ENCODE data around the gene ZC3H7B. TPM values are rescaled to one million over a fixed set of nuclear protein-coding genes. Genes with fewer than 3 reads are reported as not detected.

ZC3H7B gene
- total RNA-seq, 2 experiments from 2014 or later: 46.1 to 47.9 TPM

DNA sequence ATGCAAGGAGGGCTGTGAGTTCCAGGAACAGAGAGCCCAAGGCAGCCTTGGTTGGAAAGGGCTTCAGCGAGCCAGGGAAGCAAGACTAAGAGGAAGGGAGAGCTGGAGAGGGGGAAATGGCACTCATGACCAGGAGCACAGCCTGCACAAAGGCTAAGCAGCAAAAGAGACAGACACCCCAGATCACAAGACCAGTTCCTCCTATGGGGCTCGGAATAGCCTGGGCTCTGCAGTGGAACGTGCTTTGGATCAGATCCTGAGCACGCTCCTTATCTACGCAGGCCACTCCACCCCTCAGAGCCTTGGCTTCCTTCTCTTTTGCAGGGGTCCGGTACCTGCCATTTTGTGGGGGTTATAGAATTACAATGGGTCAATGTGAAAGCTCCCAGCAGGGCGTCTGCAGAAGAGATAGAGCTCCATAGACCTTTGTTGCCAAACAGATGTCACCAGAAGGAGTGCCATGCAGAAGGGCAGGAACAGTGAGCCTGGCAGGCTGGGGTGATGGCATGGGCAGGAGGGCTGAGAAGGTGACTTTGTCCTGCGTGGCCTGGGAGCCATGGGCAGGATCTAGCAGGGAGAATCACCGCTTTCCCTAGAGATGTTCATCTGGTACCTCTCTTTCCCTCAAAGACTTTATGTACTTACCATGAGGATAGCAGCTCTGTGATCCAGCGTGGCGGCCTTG is 33.8 kb downstream of the ZC3H7B start:
- ATAC-seq (no peak), DNase-seq (no peak)
- H3K27ac Mint-ChIP-seq: no peak overlapping the region
- CTCF ChIA-PET: no interaction called here
- no peaks in the 10 kb centered on the region for H3K27me3 Mint-ChIP-seq
- intact Hi-C loops (cut with micrococcal nuclease): no loop called here
- peaks cover 10% of the 10 kb centered on the region for H3K4me1 Mint-ChIP-seq (ENCODE audit: low read depth)
- H3K36me3 Mint-ChIP-seq (ENCODE audit: low read depth): peaks cover 21% of the 10 kb centered on the region
- H3K4me3 Mint-ChIP-seq: no peak overlapping the region
- H3K9me3 Mint-ChIP-seq: no peaks in the 10 kb centered on the region
- POLR2A ChIA-PET: no interaction called here
- TF ChIP-seq, protein P1, sequence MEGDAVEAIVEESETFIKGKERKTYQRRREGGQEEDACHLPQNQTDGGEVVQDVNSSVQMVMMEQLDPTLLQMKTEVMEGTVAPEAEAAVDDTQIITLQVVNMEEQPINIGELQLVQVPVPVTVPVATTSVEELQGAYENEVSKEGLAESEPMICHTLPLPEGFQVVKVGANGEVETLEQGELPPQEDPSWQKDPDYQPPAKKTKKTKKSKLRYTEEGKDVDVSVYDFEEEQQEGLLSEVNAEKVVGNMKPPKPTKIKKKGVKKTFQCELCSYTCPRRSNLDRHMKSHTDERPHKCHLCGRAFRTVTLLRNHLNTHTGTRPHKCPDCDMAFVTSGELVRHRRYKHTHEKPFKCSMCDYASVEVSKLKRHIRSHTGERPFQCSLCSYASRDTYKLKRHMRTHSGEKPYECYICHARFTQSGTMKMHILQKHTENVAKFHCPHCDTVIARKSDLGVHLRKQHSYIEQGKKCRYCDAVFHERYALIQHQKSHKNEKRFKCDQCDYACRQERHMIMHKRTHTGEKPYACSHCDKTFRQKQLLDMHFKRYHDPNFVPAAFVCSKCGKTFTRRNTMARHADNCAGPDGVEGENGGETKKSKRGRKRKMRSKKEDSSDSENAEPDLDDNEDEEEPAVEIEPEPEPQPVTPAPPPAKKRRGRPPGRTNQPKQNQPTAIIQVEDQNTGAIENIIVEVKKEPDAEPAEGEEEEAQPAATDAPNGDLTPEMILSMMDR (IDR thresholded peaks at IDR 0.05): no peak

DNA sequence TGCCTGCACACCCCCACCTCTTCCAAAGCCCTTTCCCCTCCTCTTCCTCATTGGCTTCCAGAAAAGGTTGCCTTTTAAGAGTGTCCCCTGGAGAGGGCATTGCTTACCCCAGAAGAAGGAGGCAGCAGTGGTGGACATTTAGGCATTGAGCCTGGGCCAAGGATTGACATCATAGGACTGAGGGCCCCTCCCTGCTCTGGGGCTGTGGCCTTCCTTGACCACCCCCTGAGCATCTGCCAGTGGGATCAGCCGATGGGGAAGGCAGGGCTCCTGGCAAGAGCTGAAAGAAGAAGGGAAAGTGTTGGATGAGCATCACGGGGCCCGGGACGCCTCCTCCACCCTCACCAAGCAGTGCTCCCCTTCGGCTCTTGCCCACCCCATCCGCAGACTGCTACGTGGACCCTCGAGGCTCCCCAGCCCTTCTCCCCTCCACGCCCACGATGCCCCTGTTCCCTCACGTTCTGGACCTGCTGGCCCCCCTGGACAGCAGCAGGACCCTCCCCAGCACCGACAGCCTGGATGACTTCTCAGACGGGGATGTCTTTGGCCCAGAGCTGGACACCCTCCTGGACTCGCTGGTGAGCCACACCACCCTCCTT is 37.4 kb downstream of the ZC3H7B start:
- no peaks in the 10 kb centered on the region for H3K27me3 Mint-ChIP-seq
- DNase-seq: no peak
- no peak overlapping the region for H3K4me3 Mint-ChIP-seq
- peaks cover 13% of the 10 kb centered on the region for H3K36me3 Mint-ChIP-seq (ENCODE audit: low read depth)
- CTCF ChIA-PET: no interaction called here
- H3K4me1 Mint-ChIP-seq (ENCODE audit: low read depth): peaks cover 16% of the 10 kb centered on the region
- H3K27ac Mint-ChIP-seq: no peak overlapping the region
- no peaks in the 10 kb centered on the region for H3K9me3 Mint-ChIP-seq
- intact Hi-C loops (cut with micrococcal nuclease): no loop called here
- no peak for ATAC-seq
- TF ChIP-seq, protein P1 (IDR thresholded peaks at IDR 0.05): no peak
- POLR2A ChIA-PET: no interaction called here

DNA sequence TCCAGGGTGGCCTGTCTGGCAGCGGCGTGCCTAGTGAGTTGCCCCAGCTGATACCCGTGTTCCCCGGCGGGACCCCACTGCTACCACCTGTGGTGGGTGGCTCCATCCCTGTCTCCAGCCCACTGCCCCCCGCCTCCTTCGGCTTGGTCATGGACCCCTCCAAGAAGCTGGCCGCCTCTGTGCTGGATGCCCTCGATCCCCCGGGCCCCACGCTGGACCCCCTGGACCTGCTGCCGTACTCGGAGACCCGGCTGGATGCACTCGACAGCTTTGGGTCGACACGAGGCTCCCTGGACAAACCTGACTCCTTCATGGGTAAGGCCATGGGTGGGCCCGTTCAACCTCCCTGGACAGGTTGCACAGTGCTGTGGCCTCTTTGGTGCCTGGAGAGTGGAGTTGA is 38.5 kb downstream of the ZC3H7B start:
- ChIA-PET POLR2A (no interaction called here), CTCF (no interaction called here)
- Mint-ChIP-seq H3K36me3 (ENCODE audit: low read depth) (peaks cover 8% of the 10 kb centered on the region), H3K9me3 (no peaks in the 10 kb centered on the region), H3K27ac (no peak overlapping the region), H3K4me3 (no peak overlapping the region), H3K27me3 (no peaks in the 10 kb centered on the region), H3K4me1 (ENCODE audit: low read depth) (peaks cover 14% of the 10 kb centered on the region)
- DNase-seq (no peak), ATAC-seq (no peak)
- intact Hi-C loops (cut with micrococcal nuclease): no loop called here
- TF ChIP-seq, protein P1 (IDR thresholded peaks at IDR 0.05): no peak

DNA sequence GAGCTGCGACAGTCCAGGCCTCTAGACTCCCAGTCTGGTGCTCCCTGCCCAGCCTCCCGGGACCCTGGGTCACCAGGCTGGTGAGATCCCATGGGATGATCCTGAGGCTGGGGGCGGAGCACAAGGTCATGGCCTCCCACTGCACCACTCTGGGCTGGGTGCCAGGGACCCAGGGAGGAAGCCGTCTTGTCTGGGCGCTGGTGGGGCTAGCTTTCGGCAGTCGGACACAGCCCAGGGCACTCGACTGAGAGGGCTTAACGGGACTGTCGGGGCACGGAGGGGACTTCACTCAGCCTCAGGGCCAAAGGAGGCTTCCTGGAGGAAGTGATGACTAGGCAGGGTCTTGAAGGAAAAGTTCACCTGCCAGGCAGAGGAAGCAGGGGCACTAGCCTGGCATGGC is 39.0 kb downstream of the ZC3H7B start:
- ChIA-PET POLR2A (no interaction called here), CTCF (no interaction called here)
- peaks cover 10% of the 10 kb centered on the region for H3K36me3 Mint-ChIP-seq (ENCODE audit: low read depth)
- no peak overlapping the region for H3K4me3 Mint-ChIP-seq
- peaks cover 10% of the 10 kb centered on the region for H3K4me1 Mint-ChIP-seq (ENCODE audit: low read depth)
- intact Hi-C loops (cut with micrococcal nuclease): no loop called here
- H3K27ac Mint-ChIP-seq: no peak overlapping the region
- ATAC-seq (no peak), DNase-seq (no peak)
- H3K9me3 Mint-ChIP-seq: no peaks in the 10 kb centered on the region
- H3K27me3 Mint-ChIP-seq: no peaks in the 10 kb centered on the region
- TF ChIP-seq, protein P1 (IDR thresholded peaks at IDR 0.05): no peak

DNA sequence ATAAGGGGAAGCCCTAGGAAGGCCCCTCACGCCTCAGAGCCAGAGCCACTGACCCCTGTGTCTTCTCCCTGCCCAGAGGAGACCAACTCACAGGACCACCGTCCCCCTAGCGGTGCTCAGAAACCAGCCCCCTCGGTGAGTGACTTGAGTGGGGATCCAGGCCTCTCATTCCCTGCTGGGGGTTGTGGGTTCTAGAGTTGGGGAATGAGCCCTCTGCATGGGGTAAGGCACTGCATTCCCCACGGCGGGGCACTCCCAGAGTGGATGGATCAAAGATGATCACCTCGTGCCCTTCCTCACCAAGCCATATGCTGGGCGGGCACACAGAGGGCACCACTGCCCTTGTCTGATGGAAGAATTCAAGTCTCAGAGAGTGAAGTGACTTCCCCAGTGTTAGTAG is 39.7 kb downstream of the ZC3H7B start:
- Mint-ChIP-seq H3K9me3 (no peaks in the 10 kb centered on the region), H3K4me1 (ENCODE audit: low read depth) (peaks cover 6% of the 10 kb centered on the region), H3K4me3 (no peak overlapping the region), H3K36me3 (ENCODE audit: low read depth) (peaks cover 7% of the 10 kb centered on the region), H3K27me3 (no peaks in the 10 kb centered on the region), H3K27ac (no peak overlapping the region)
- ATAC-seq (no peak), DNase-seq (no peak)
- TF ChIP-seq, protein P1 (IDR thresholded peaks at IDR 0.05): no peak
- CTCF ChIA-PET: no interaction called here
- POLR2A ChIA-PET: no interaction called here
- intact Hi-C loops (cut with micrococcal nuclease): no loop called here
